H9 (cell line): ENCODE measurements around the gene LIMS1. TPM values are rescaled to one million over a fixed set of nuclear protein-coding genes. Genes with fewer than 3 reads are reported as not detected.

Experiments used
- DNase-seq: peaks from one replicate; pipeline ENCODE4 v3.0.0-alpha.2; 2017
- H2AFZ ChIP-seq: one replicate; pipeline ENCODE4 v1.6.1; 2013; ENCODE audit warnings: mild to moderate bottlenecking, low read length, control low read depth, moderate library complexity
- H2AK5ac ChIP-seq: 2 replicates; pipeline ENCODE4 v1.6.1; 2013; ENCODE audit warnings: low read length, control low read depth, mixed read lengths; ENCODE audit not compliant: insufficient read length
- H2BK120ac ChIP-seq: one replicate; pipeline ENCODE4 v1.6.1; 2013; ENCODE audit warnings: low read depth, mild to moderate bottlenecking, low read length, control low read depth, inconsistent platforms; ENCODE audit not compliant: poor library complexity, severe bottlenecking
- H2BK12ac ChIP-seq: 2 replicates; pipeline ENCODE4 v1.6.1; 2013; ENCODE audit warnings: low read length, control low read depth, mixed read lengths, low read depth; ENCODE audit not compliant: insufficient read length
- H2BK15ac ChIP-seq: 2 replicates; pipeline ENCODE4 v1.6.1; 2013; ENCODE audit warnings: low read depth, low read length, control low read depth
- H2BK20ac ChIP-seq: one replicate; pipeline ENCODE4 v1.6.1; 2013; ENCODE audit warnings: low read depth, mild to moderate bottlenecking, low read length, control low read depth, inconsistent platforms; ENCODE audit not compliant: poor library complexity, severe bottlenecking
- H2BK5ac ChIP-seq: 2 replicates; pipeline ENCODE4 v1.6.1; 2013; ENCODE audit warnings: low read length, control low read depth, mixed read lengths; ENCODE audit not compliant: insufficient read length
- H3K14ac ChIP-seq: 2 replicates; pipeline ENCODE4 v1.6.1; 2013; ENCODE audit warnings: low read length, control low read depth; ENCODE audit not compliant: insufficient read depth
- H3K18ac ChIP-seq: 2 replicates; pipeline ENCODE4 v1.6.1; 2013; ENCODE audit warnings: low read depth, mild to moderate bottlenecking, mixed read lengths, low read length, control low read depth; ENCODE audit not compliant: insufficient read length
- H3K23ac ChIP-seq: 2 replicates; pipeline ENCODE4 v1.6.1; 2013; ENCODE audit warnings: low read length, control low read depth, mixed read lengths, low read depth; ENCODE audit not compliant: insufficient read length
- H3K23me2 ChIP-seq: 2 replicates; pipeline ENCODE4 v1.6.1; 2013; ENCODE audit warnings: low read depth, mild to moderate bottlenecking, mixed read lengths, low read length, control low read depth; ENCODE audit not compliant: insufficient read length, poor library complexity, severe bottlenecking
- H3K27ac ChIP-seq: 2 replicates; pipeline ENCODE4 v1.5.1; 2013; ENCODE audit warnings: low read length, control low read depth, mixed read lengths, low read depth; ENCODE audit not compliant: insufficient read length
- H3K27me3 ChIP-seq: 2 replicates; pipeline ENCODE4 v1.6.1; 2013; ENCODE audit warnings: low read length, control low read depth, inconsistent platforms; ENCODE audit not compliant: insufficient read depth
- H3K4ac ChIP-seq: 2 replicates; pipeline ENCODE4 v1.6.1; 2013; ENCODE audit warnings: low read depth, mild to moderate bottlenecking, control low read depth, inconsistent platforms, low read length, moderate library complexity
- H3K4me1 ChIP-seq: 2 replicates; pipeline ENCODE4 v1.6.1; 2013; ENCODE audit warnings: low read length, control low read depth, inconsistent platforms; ENCODE audit not compliant: insufficient read depth
- H3K4me2 ChIP-seq: 2 replicates; pipeline ENCODE4 v1.6.1; 2013; ENCODE audit warnings: low read length, control low read depth, mixed read lengths; ENCODE audit not compliant: insufficient read length, insufficient read depth
- H3K56ac ChIP-seq: 2 replicates; pipeline ENCODE4 v1.6.1; 2013; ENCODE audit warnings: low read depth, mild to moderate bottlenecking, mixed read lengths, low read length, control low read depth; ENCODE audit not compliant: insufficient read length
- H3K79me1 ChIP-seq: 2 replicates; pipeline ENCODE4 v1.6.1; 2013; ENCODE audit warnings: low read depth, mild to moderate bottlenecking, moderate library complexity, low read length, control low read depth, inconsistent platforms; ENCODE audit not compliant: insufficient read depth, poor library complexity, severe bottlenecking
- H3K79me2 ChIP-seq: 2 replicates; pipeline ENCODE4 v1.6.1; 2013; ENCODE audit warnings: low read length, control low read depth, inconsistent platforms; ENCODE audit not compliant: insufficient read depth
- H3K9ac ChIP-seq: 2 replicates; pipeline ENCODE4 v1.6.1; 2013; ENCODE audit warnings: low read length, control low read depth, mixed read lengths; ENCODE audit not compliant: insufficient read length; ENCODE audit errors: extremely low read depth
- H3K9me3 ChIP-seq: one replicate; pipeline ENCODE4 v1.6.1; 2013; ENCODE audit warnings: low read depth, low read length, inconsistent platforms; ENCODE audit not compliant: control insufficient read depth
- H3T11ph ChIP-seq: one replicate; pipeline ENCODE4 v1.6.1; 2013; ENCODE audit warnings: mild to moderate bottlenecking, low read length, control low read depth, inconsistent platforms
- H4K20me1 ChIP-seq: one replicate; pipeline ENCODE4 v1.6.1; 2013; ENCODE audit not compliant: control insufficient read depth, insufficient read length, insufficient read depth
- H4K5ac ChIP-seq: 2 replicates; pipeline ENCODE4 v1.6.1; 2013; ENCODE audit warnings: low read depth, mild to moderate bottlenecking, mixed read lengths, low read length, control low read depth; ENCODE audit not compliant: insufficient read length
- H4K8ac ChIP-seq: replicated peaks from 2 replicates; pipeline ENCODE4 v1.6.1; 2013; ENCODE audit warnings: low read length, control low read depth, mixed read lengths, low read depth; ENCODE audit not compliant: insufficient read length
- H4K91ac ChIP-seq: 2 replicates; pipeline ENCODE4 v1.6.1; 2013; ENCODE audit warnings: low read depth, mild to moderate bottlenecking, moderate library complexity, mixed read lengths, low read length, control low read depth; ENCODE audit not compliant: insufficient read length
- H3K27ac Mint-ChIP-seq, 3 experiments: 2 replicates in 2 of 3; 3 replicates in 1 of 3; pipeline ENCODE4 v1.8.0; 2020 to 2021; ENCODE audit warnings: mixed read lengths in 3 of 3, mild to moderate bottlenecking in 1 of 3, moderate library complexity in 1 of 3
- H3K27me3 Mint-ChIP-seq: 2 replicates; pipeline ENCODE4 v1.8.0; 2021; ENCODE audit warnings: low read depth, mild to moderate bottlenecking, moderate library complexity, mixed read lengths
- H3K36me3 Mint-ChIP-seq, 3 experiments: 2 replicates in 2 of 3; 3 replicates in 1 of 3; pipeline ENCODE4 v1.8.0; 2020 to 2021; ENCODE audit warnings: low read depth in 3 of 3, mixed read lengths in 3 of 3; ENCODE audit not compliant: insufficient read depth in 1 of 3
- H3K4me1 Mint-ChIP-seq, 2 experiments: 2 replicates each; pipeline ENCODE4 v1.8.0; 2020; ENCODE audit warnings: mixed read lengths in 2 of 2
- H3K4me3 Mint-ChIP-seq, 2 experiments: 2 replicates in 1 of 2; 3 replicates in 1 of 2; pipeline ENCODE4 v1.8.0; 2020 to 2021; ENCODE audit warnings: mild to moderate bottlenecking in 2 of 2, mixed read lengths in 2 of 2, moderate library complexity in 1 of 2
- H3K9me3 Mint-ChIP-seq, 2 experiments: 2 replicates in 1 of 2; 3 replicates in 1 of 2; pipeline ENCODE4 v1.8.0; 2020; ENCODE audit warnings: mild to moderate bottlenecking in 2 of 2, mixed read lengths in 2 of 2, moderate library complexity in 1 of 2
- CTCF ChIP-seq: fragments of 200-600 bp; sonication (generic); conservative IDR thresholded peaks from 3 replicates; pipeline ENCODE4 v1.8.0; 2021; ENCODE audit warnings: antibody characterized with exemption, mild to moderate bottlenecking
- WGBS: extraction: QIAGEN DNeasy Blood & Tissue Kit; methylation state at CpG from one replicate; pipeline ENCODE4 v1.1.7; 2013; ENCODE audit warnings: missing lambda C conversion rate, low lambda C conversion rate, mixed read lengths; ENCODE audit not compliant: insufficient read length; ENCODE audit errors: extremely low coverage; 5-methylcytosine and 5-hydroxymethylcytosine counted together
- total RNA-seq: library from RNA; stranded (reverse); gene quantifications from 2 replicates; pipeline ENCODE4 v1.2.1, GENCODE V29; 2021

Gene LIMS1
- total RNA-seq, 1 experiment from 2014 or later = 37.7 TPM

- Histone ChIP-seq H3K79me1 (no peaks in the 10 kb centered on the region), H2BK12ac (no peak overlapping the region), H4K5ac (no peak overlapping the region), H3K27ac (no peak overlapping the region), H2AK5ac (no peak overlapping the region), H3K9me3 (no peaks in the 10 kb centered on the region), H3K4me1 (no peaks in the 10 kb centered on the region), H3K56ac (no peak overlapping the region), H3K27me3 (no peaks in the 10 kb centered on the region), H2BK120ac (no peak overlapping the region), H3K79me2 (peaks cover 2% of the 10 kb centered on the region; the same call in 1 of the 2 replicates), H3K23ac (no peak overlapping the region), H4K8ac (no peak overlapping the region), H2BK15ac (no peak overlapping the region), H3K18ac (no peak overlapping the region), H3K9ac (no peak overlapping the region), H3T11ph (no peak overlapping the region), H3K14ac (no peak overlapping the region), H4K20me1 (no peaks in the 10 kb centered on the region), H2BK5ac (no peak overlapping the region), H3K4me2 (no peak overlapping the region), H2BK20ac (no peak overlapping the region), H4K91ac (no peak overlapping the region), H3K23me2 (no peaks in the 10 kb centered on the region), H3K4ac (no peak overlapping the region), H2AFZ (no peak overlapping the region)
- TF ChIP-seq CTCF = no peak
- Mint-ChIP-seq H3K4me1 (peaks cover 0 to 4% of the 10 kb centered on the region in 2 experiments; a peak in 1 of 4 replicates), H3K4me3 (no peak overlapping the region), H3K27me3 (no peaks in the 10 kb centered on the region), H3K27ac (no peak overlapping the region), H3K9me3 (peaks cover 5% of the 10 kb centered on the region in 2 experiments; a peak in 4 of 5 replicates), H3K36me3 (peaks cover 6 to 16% (median 9%) of the 10 kb centered on the region in 3 experiments; a peak in 5 of 7 replicates)
- no peak for DNase-seq
- no CpG with 5 or more reads among the region's 5 CpGs for WGBS
These were observed 13.3 kb downstream of the LIMS1 start for GRCh38 chr2:108547606-108548005.
